Measurements from ENCODE around the gene PIP5K1C. TPM values are rescaled to one million over a fixed set of nuclear protein-coding genes. Genes with fewer than 3 reads are reported as not detected.
A peak's percentile ranks its signal among the peaks of the same experiment; 100 is the strongest.

The PIP5K1C gene
- total RNA-seq, 1 experiment from 2014 or later, result 4.2 TPM

DNA sequence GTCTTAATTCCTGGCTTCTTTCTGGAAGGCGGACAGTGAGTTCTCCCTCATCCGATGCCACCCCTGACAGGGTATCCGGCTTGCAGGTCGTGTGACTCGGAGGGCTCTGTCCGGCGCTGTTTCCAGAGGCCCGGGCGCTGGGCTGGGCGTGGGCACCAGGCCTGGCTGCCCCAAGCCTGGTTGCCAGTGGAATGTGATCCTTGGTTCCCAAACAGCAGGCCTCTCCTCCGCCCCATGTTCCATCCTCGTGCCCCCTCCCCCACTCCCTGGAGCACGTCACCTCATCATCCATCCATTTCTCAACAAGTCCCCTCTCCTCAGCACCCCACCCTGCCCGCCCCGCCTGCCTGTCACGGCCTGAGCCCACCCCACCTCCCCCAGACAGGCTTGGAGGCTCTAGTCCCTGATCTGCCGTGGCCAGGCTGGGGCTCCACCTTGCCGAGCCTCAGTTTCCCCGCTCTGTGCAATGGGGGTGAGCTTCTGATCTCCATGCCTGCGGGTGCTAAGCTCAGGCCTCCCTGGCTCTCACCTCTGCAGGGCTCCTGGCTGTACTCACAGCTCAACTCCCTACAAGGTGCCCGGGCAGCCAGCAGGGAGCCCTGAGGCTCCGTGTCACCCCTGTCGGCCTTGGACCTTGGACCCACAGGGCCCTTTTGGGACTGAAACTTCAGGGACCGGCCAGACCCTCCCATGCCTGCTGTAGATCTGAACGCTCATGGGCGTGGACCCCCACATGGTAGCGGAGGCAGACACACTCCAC lies 95.9 kb downstream of the PIP5K1C start:
- Histone ChIP-seq H3K9ac (ENCODE audit: low read length) (no peak overlapping the region), H3K27ac (ENCODE audit: low read length) (no peak overlapping the region)

DNA sequence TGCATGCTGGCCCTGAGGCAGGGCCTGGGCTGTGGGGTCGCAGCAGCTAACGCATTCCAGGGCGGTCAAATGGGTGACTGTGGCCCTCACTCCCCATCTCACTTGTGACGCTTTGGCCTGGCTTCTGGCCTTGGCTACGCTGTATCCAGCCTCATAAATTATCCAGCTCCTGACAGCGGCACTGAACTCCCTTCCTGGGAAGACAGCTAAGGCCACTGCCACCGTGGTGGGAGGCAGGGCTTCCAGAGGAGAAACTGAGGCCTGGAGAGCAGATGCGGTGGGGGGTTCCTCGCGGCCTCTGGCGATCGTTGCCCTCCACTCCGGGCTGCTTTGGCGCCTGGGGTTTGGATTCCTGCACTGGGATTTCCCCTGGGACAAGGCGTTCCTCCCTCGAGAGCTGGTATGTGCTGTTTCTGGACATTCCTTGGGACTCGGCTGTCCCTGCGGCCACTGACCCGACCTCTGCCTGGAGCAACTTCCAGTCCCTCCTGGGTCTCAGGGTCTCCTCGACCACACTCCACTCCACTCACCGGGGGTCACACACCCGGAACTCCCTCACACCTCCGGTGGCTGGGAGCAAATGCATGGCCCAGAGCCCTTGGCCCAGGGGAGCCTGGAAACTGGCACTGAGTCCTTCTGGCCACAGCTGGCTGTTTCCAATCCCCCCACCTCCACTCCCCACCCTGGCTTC lies 97.0 kb downstream of the PIP5K1C start:
- Histone ChIP-seq H3K9ac (ENCODE audit: low read length) (no peak overlapping the region), H4K20me1 (ENCODE audit: insufficient read depth, low read depth, low read length) (peaks cover 10% of the 10 kb centered on the region; the same call in 1 of the 2 replicates), H3K4me1 (ENCODE audit: low read length) (peaks cover 7% of the 10 kb centered on the region; the same call in 1 of the 2 replicates), H3K9me3 (ENCODE audit: low read length) (no peaks in the 10 kb centered on the region), H3K27me3 (ENCODE audit: low read length) (no peaks in the 10 kb centered on the region), H3K79me2 (ENCODE audit: low read length) (no peaks in the 10 kb centered on the region), H3K9me2 (replicated peaks; ENCODE audit: insufficient read depth, low read length) (no peaks in the 10 kb centered on the region), H3K4me3 (ENCODE audit: low read length) (no peak overlapping the region), H2AFZ (ENCODE audit: low read length) (no peak overlapping the region), H3K36me3 (ENCODE audit: insufficient read depth, low read length) (no peaks in the 10 kb centered on the region), H3K27ac (ENCODE audit: low read length) (no peak overlapping the region), H3K4me2 (ENCODE audit: low read depth, low read length, poor library complexity, severe bottlenecking) (no peak overlapping the region)
- no peak for DNase-seq

More for the DNA sequence above, 95.9 kb downstream of the PIP5K1C start:
- no peaks in the 10 kb centered on the region for H3K27me3 ChIP-seq (ENCODE audit: low read length)
- no peak overlapping the region for H2AFZ ChIP-seq (ENCODE audit: low read length)
- peaks cover 7% of the 10 kb centered on the region; the same call in 1 of the 2 replicates for H3K4me1 ChIP-seq (ENCODE audit: low read length)
- H3K4me2 ChIP-seq (ENCODE audit: low read depth, low read length, poor library complexity, severe bottlenecking), result no peak overlapping the region
- H3K79me2 ChIP-seq (ENCODE audit: low read length), result no peaks in the 10 kb centered on the region
- H3K36me3 ChIP-seq (ENCODE audit: insufficient read depth, low read length), result no peaks in the 10 kb centered on the region
- no peaks in the 10 kb centered on the region for H3K9me3 ChIP-seq (ENCODE audit: low read length)
- H3K9me2 ChIP-seq (replicated peaks; ENCODE audit: insufficient read depth, low read length), result no peaks in the 10 kb centered on the region
- no peak for DNase-seq
- no peak overlapping the region for H3K4me3 ChIP-seq (ENCODE audit: low read length)
- H4K20me1 ChIP-seq (ENCODE audit: insufficient read depth, low read depth, low read length), result peaks cover 10% of the 10 kb centered on the region; the same call in 1 of the 2 replicates

DNA sequence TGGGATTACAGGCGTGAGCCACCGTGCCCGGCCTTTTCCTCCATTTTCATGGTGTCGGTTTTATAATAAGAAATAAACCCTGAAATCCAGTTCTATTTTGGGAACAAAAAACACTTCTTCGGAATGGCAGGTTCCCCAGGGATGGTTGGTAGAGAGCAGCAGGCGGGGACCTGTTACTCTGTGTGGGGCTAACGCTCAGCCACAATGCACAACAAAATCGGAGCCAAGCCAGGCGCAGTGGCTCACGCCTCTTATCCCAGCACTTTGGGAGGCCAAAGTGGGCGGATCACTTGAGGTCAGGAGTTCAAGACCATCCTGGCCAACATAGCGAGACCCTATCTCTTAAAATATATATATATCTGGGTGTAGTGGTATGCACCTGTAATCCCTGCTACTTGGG lies 99.2 kb downstream of the PIP5K1C start:
- Histone ChIP-seq H3K79me2 (ENCODE audit: low read length) (no peaks in the 10 kb centered on the region), H3K27ac (ENCODE audit: low read length) (no peak overlapping the region), H3K36me3 (ENCODE audit: insufficient read depth, low read length) (no peaks in the 10 kb centered on the region), H2AFZ (ENCODE audit: low read length) (no peak overlapping the region), H3K27me3 (ENCODE audit: low read length) (no peaks in the 10 kb centered on the region), H3K9ac (ENCODE audit: low read length) (no peak overlapping the region), H3K9me3 (ENCODE audit: low read length) (no peaks in the 10 kb centered on the region), H3K4me1 (ENCODE audit: low read length) (peaks cover 7% of the 10 kb centered on the region; the same call in 1 of the 2 replicates), H4K20me1 (ENCODE audit: insufficient read depth, low read depth, low read length) (peaks cover 5% of the 10 kb centered on the region; the same call in 1 of the 2 replicates), H3K9me2 (replicated peaks; ENCODE audit: insufficient read depth, low read length) (no peaks in the 10 kb centered on the region), H3K4me3 (ENCODE audit: low read length) (no peak overlapping the region), H3K4me2 (ENCODE audit: low read depth, low read length, poor library complexity, severe bottlenecking) (no peak overlapping the region)
- DNase-seq, result no peak

DNA sequence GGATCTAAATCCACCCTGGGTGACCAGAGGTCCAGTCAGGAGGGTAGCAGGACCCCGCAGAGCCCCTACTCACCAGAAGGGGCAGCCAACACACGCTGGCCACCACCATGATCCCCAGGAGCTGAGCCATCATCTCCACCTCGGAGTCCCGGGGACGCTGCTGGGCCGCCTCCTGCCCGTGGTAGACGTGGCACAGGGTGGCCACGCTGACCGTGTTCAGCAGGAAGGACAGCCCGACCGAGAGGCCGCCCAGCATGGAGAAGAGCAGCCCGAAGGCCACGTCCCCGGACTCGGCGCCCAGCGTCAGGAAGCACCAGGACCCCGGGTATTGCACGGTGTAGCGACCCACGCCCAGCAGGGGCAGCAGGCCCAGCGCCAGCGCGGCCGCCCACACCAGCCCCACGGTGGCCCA lies 100.5 kb downstream of the PIP5K1C start:
- no peak overlapping the region for H3K4me2 ChIP-seq (ENCODE audit: low read depth, low read length, poor library complexity, severe bottlenecking)
- no peaks in the 10 kb centered on the region for H3K9me2 ChIP-seq (replicated peaks; ENCODE audit: insufficient read depth, low read length)
- H3K4me1 ChIP-seq (ENCODE audit: low read length), result peaks cover under 1% of the 10 kb centered on the region; the same call in 1 of the 2 replicates
- DNase-seq, result no peak
- H2AFZ ChIP-seq (ENCODE audit: low read length), result no peak overlapping the region
- no peak overlapping the region for H3K9ac ChIP-seq (ENCODE audit: low read length)
- no peaks in the 10 kb centered on the region for H4K20me1 ChIP-seq (ENCODE audit: insufficient read depth, low read depth, low read length)
- H3K4me3 ChIP-seq (ENCODE audit: low read length), result no peak overlapping the region
- no peaks in the 10 kb centered on the region for H3K9me3 ChIP-seq (ENCODE audit: low read length)
- no peaks in the 10 kb centered on the region for H3K27me3 ChIP-seq (ENCODE audit: low read length)
- no peaks in the 10 kb centered on the region for H3K36me3 ChIP-seq (ENCODE audit: insufficient read depth, low read length)
- H3K79me2 ChIP-seq (ENCODE audit: low read length), result no peaks in the 10 kb centered on the region
- H3K27ac ChIP-seq (ENCODE audit: low read length), result no peak overlapping the region

DNA sequence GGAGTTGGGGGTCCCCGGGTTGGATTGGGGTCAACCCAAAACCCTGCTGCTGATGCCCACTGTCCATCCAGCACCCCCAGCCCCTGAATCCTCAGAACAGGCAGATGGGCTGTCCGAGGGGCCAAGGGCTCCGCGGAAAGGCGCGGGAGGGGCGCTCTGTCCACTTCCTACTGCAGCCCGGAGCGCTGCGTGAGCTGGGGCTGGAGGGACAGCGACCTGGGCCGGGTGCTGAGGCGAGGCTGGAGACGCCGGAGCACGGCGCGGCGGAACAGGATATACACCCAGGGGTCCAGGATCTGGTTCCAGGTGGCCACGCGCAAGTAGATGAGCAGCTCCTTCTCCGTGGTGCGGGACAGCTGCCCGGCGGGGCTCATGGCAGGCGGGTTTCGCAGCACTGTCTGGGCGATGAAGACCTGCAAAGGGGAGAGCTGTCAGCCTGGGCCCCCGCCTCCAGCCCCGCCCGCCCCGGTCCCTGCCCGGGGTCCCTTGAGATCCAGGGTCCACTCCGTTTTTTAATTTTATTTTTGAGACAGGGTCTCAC lies 104.7 kb downstream of the PIP5K1C start:
- H4K20me1 ChIP-seq (ENCODE audit: insufficient read depth, low read depth, low read length), result no peaks in the 10 kb centered on the region
- no peaks in the 10 kb centered on the region for H3K36me3 ChIP-seq (ENCODE audit: insufficient read depth, low read length)
- no peaks in the 10 kb centered on the region for H3K79me2 ChIP-seq (ENCODE audit: low read length)
- no peaks in the 10 kb centered on the region for H3K9me2 ChIP-seq (replicated peaks; ENCODE audit: insufficient read depth, low read length)
- DNase-seq, result no peak
- H3K9ac ChIP-seq (ENCODE audit: low read length), result no peak overlapping the region
- H3K4me3 ChIP-seq (ENCODE audit: low read length), result no peak overlapping the region
- peaks cover 12% of the 10 kb centered on the region for H3K9me3 ChIP-seq (ENCODE audit: low read length)
- H2AFZ ChIP-seq (ENCODE audit: low read length), result no peak overlapping the region
- H3K27me3 ChIP-seq (ENCODE audit: low read length), result no peaks in the 10 kb centered on the region
- no peak overlapping the region for H3K4me2 ChIP-seq (ENCODE audit: low read depth, low read length, poor library complexity, severe bottlenecking)
- H3K4me1 ChIP-seq (ENCODE audit: low read length), result no peaks in the 10 kb centered on the region
- no peak overlapping the region for H3K27ac ChIP-seq (ENCODE audit: low read length)

DNA sequence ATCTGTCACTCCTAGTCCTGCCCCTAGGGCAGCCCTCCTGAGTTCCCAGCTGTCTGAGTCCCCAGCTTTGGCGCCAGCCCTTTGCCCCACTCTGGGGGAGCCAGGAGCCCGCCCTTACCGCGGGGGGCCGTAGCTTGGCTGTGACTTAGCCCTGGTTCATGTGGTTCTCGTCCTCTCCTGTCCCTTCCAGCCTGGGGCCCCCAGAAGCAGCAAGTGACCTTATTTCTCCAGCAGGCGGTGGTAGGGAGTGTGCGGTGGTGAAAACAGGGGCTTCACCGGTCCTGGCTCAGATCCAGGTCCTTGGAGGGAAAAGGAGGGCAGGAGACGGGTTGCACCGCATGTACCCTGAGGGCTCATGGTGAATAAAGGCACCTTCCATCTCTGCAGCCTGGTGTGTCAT lies 107.1 kb downstream of the PIP5K1C start:
- Histone ChIP-seq H2AFZ (ENCODE audit: low read length) (no peak overlapping the region), H3K4me1 (ENCODE audit: low read length) (no peaks in the 10 kb centered on the region), H3K36me3 (ENCODE audit: insufficient read depth, low read length) (no peaks in the 10 kb centered on the region), H3K79me2 (ENCODE audit: low read length) (no peaks in the 10 kb centered on the region), H3K27ac (ENCODE audit: low read length) (no peak overlapping the region), H3K4me3 (ENCODE audit: low read length) (no peak overlapping the region), H3K4me2 (ENCODE audit: low read depth, low read length, poor library complexity, severe bottlenecking) (no peak overlapping the region), H4K20me1 (ENCODE audit: insufficient read depth, low read depth, low read length) (no peaks in the 10 kb centered on the region), H3K9ac (ENCODE audit: low read length) (no peak overlapping the region), H3K9me3 (ENCODE audit: low read length) (peaks cover 16% of the 10 kb centered on the region), H3K9me2 (replicated peaks; ENCODE audit: insufficient read depth, low read length) (no peaks in the 10 kb centered on the region), H3K27me3 (ENCODE audit: low read length) (no peaks in the 10 kb centered on the region)
- peak; percentile 20 for DNase-seq

DNA sequence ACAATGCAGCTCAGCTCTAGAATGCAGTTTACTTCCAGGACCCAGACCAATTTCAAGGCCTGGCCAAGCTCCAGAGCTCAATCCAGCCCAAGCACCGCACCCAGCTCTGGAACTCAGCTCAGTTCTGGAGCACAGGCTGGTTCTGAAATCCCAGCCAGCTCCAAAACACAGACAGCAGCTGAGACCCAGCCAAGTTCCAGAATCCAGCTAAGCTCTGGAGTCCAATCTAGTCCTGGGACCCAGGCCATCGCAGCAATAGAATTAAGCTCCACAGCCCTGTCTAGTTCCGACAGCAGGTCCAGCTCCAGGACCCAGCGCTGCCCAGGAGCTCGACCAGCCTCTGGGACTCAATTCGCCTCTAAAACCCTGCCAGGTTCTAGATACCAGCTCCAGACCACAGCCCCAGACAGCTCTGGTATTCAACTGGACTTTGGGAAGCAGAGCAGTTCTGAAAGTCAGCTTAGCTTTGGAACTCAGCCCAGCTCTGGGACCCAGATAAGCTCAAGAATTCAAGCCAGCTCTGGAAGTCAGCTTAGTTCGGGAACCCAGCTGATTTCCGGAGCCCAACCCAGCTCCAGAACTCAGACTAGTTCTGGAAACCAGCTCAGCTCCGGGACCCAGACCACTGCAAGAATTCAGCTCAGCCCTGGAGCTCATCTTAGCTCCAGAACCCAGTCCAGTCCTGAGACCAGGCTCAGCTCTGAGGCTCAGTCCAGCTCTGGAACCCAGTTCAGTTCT lies 108.2 kb downstream of the PIP5K1C start:
- no peaks in the 10 kb centered on the region for H3K9me2 ChIP-seq (replicated peaks; ENCODE audit: insufficient read depth, low read length)
- no peak overlapping the region for H3K27ac ChIP-seq (ENCODE audit: low read length)
- no peaks in the 10 kb centered on the region for H3K27me3 ChIP-seq (ENCODE audit: low read length)
- no peaks in the 10 kb centered on the region for H3K79me2 ChIP-seq (ENCODE audit: low read length)
- peak; percentile 20 for DNase-seq
- H3K9ac ChIP-seq (ENCODE audit: low read length), result no peak overlapping the region
- H2AFZ ChIP-seq (ENCODE audit: low read length), result no peak overlapping the region
- H3K4me1 ChIP-seq (ENCODE audit: low read length), result no peaks in the 10 kb centered on the region
- no peaks in the 10 kb centered on the region for H4K20me1 ChIP-seq (ENCODE audit: insufficient read depth, low read depth, low read length)
- H3K4me2 ChIP-seq (ENCODE audit: low read depth, low read length, poor library complexity, severe bottlenecking), result no peak overlapping the region
- H3K9me3 ChIP-seq (ENCODE audit: low read length), result peaks cover 16% of the 10 kb centered on the region
- H3K4me3 ChIP-seq (ENCODE audit: low read length), result no peak overlapping the region
- no peaks in the 10 kb centered on the region for H3K36me3 ChIP-seq (ENCODE audit: insufficient read depth, low read length)

Measured in Karpas-422 (cell line).